ENCODE data around the gene NHLRC1.
"Not testable (repeated sequence)": the region's sequence is repeated elsewhere in the genome, so short reads cannot be mapped to it uniquely, and the experiment has no call there.

NHLRC1 gene

DNA sequence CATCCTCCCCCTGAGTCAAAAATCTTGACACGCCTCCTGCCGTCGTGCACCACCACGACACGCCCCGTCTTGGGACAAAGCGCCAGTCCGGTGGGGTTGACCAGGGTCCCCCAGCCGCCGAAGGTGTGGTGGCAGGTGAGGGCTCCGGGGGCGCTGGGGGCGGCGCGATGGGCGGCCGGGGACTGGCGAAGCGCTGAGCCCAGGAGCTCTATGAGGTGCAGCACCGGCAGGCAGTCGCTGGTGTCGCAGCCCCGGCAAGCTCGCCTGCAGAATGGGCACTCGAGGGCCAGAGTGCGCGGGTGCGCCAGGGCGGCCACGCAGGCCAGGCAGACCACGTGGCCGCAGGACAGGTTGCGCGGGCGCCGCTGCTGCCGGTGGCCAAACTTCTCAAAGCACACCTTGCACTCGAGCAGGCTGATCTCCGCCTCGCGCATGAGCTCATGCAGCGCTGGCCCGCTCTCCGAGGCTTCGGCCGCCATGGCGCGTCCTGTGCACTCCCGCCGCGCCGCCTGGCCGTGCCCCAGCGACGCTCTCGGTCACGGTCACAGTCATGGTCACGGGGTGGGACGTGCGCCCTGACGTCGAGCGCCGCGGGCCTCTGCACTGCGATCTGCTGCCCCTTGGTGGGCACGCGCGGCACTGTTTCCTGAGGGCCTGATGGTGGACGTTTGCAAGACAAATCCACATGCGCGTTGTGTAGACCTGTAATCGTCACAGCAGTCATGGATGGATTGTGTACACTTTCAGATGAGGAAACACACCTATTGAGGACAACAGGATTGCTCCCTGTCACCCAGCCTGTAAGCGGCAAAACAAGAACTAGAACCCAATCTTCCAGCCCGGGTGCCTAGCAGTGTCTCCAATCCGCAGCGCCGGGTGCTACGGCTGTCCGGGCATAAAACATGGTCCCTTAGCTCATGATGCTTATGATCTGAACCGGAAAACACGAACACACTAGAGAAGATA lies at the start of gene NHLRC1:
Gene NHLRC1, minus strand, starts transcription at position 550 of the 966 bp plus-strand sequence. Its CDS starts 71 bp downstream, at position 479.
- DNase-seq: peak; percentile 78 to 83

DNA sequence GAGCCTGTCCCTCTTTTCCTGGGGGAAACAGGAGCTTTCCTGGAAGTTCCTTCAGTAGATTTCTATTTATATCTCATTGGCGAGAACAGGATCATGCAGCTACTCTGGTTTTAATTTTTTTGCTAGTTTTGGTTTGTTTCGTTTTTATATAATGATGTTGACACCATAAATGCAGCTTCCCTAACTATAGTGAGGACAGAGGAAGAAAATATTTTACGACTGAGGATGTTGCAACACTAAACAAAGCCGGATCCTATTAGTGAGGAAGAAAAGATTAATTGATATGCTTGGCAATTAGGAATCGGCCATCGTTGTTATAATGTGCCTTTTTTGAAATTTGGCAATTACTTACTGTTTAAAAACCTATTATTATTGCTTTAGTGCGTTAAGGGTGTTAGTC lies 49.4 kb upstream of the NHLRC1 start:
- DNase-seq: no peak

DNA sequence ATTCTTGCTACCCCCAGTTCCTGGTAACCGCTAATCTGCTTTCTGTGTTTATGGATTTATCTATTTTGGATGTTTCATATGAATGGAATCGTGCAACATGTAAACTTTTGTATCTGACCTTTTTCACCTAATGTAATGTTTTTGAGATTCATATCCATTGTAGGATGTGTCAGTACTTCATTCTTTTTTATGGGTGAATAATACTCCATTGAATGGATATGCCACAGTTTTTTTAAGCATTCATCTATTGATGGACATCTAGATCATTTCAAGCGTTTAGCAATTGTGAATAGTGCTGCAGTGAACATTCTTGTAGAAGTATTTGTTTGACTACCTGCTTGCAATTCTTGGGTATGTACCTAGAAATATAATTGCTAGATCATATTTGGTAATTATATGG lies 45.8 kb upstream of the NHLRC1 start:
- DNase-seq: no peak

DNA sequence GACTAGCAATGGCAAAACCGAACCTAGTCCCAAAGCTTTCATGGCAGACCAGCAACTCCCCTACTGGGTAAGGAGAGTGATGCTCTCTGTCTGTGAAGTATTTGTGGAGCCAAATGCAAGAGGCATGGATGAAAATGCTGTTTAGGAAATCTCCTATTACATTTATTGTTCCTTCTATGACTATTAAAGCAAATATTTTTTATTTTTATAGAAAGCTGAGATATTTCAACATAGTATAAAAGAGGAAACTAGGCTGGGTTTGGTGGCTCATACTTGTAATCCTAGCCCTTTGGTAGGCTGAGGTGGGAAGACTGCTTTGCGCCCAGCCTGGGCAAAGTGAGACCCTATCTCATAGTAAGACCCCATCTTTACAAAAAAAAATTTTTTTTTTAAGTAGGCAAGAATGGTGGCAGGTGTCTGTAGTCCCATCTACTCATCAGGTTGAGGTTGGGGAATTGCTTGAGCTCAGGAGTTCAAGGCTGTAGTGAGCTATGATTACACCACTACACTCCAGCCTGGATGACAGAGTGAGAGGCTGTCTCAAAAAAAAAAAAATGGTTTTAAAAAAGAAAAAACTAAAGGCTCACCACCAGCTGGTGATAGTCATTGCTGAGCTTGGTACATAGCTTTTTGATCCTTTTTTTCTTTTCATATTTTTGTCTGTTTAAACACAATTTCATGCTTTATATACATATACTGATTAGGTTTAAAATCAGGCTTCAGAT lies 44.0 kb upstream of the NHLRC1 start:
- no peak for DNase-seq

DNA sequence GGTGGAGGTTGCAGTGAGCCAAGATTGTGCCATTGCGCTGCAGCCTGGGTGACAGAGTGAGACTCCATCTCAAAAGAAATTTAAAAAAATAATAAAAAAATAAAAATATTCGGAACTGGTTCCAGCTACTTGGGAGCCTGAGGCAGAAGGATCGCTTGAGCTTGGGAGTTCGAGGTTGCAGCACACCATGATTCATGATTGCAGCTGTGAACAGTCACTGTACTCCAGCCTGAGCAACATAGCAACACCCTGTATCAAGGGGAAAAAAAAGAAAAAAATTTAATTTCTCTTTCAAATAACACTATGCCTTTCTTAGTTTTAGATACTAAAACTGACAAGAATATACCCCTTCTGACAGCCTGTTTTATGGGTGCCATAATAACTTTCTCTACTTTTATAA lies 43.3 kb upstream of the NHLRC1 start:
- no peak for DNase-seq

DNA sequence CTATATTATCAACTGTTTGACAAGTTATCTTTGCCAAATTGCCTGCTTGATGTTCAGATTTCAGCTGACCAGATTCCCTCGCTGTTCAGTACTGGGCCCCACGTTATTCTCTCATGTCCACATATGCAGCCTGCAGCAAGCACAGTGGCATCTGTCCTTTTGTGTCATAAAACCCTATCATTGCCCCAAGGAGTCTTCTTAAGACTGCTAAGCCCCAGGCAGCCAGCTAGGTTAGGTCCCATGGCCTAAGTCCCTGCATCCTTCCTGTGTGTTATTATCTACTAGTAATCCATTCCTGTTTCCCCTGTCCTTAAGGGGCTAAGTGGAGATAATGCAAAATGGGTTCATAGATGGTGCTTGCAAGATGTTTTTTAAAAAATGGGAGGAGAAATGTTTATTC lies 39.9 kb upstream of the NHLRC1 start:
- DNase-seq: no peak

DNA sequence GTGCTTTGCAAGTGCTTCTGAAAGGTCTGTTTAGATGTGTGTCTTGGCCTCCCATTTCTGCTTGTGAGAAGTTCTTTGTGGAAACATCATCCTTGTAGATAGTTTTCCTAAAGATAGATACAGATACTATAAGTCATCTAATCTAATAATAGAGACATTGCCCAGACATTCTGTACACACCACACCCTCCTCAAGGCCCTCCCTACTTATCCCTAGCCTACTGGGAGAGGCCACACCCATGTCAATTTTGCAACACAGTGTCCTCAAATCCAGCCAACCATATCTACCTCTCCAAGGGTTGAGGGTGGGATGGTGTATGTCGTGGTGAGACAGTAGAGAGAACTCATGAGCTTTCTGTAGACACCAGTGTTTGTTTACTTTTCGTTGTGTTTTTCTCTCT lies 39.0 kb upstream of the NHLRC1 start:
- DNase-seq: no peak

DNA sequence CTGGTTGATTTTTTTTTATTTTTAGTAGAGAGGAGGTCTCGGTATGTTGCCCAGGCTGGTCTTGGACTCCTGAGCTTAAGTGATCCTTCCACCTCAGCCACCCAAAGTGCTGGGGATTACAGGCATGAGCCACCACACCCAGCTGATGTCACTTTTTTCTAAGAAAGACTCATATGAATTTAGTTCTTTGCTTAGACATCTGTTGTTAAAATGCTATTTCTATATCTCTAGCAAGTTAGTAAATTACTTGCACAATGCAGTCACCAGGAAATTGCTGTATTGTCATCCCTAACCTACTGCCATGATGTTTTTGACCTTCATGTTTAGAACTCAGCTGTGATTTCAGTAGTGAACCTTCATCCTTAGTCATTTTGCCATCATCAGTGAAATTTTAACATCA lies 38.4 kb upstream of the NHLRC1 start:
- no peak for DNase-seq

DNA sequence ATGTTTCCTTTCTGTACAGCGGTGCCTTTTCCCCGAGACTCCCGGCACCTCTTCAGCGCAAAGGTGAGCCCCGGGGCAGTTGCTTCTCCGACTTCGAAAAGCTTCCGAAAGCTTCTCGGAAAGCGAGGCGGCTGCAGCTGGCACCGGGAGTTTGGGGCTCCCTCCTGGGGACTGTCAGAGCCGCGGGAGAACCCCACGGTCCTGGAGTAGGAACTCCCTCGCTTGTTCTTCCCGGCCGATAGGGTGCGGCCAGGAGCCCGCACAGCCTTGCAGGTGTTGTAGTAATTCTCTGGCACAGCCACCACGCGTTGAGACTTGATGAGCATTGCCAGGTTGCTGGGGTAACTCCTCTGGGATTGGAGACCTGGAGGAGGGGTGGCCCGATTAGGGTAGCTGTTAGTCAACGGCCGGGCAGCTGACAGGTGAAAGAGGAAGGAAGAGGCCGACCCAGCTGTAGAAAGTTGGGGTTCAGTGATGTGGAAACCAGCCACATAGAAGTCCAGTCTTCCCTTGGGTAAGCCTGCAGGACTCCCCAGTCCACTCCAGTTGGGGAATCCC lies 33.5 kb upstream of the NHLRC1 start:
- DNase-seq: peak; percentile 49 to 59

DNA sequence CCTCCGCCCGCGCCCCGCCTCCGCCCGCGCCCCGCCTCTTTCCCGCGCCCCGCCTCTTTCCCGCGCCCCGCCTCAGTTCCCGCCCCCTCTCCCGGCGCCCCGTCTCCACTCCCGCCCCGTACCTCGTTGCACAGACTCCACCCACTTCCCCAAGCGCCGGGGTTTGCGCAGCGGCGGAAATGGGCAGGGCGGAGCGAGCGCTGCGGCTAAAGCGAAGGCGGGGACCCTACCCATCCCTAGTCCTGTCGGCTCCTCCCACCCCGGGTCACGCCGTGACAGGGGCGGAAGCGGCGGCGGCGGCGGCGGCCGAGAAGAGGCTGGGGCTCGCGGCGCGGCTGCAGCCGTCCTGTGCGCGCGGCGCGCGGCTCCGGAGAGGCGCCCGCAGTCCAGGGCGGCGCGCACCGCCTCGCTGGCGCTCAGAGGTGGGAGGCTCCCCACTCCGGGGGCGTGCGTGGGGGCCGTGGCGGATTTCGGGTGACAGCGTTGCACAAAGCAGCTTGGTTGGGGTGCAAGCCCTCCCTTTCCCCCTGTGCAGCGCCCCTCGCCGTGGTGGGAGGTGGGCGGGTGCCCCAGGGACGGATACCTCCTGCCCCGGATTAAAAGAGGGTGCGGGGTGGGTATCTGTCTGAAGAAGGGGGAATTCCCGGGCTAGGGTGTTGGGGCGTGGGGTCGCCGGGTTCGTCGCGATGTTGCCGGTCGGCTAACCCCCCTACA lies 32.8 kb upstream of the NHLRC1 start, which contains the start of gene KDM1B:
Gene KDM1B, plus strand, starts transcription at position 273 of the 714 bp plus-strand sequence. CDS start 4,474 bp downstream, outside the sequence.
- peak; percentile 97 to 98 for DNase-seq

DNA sequence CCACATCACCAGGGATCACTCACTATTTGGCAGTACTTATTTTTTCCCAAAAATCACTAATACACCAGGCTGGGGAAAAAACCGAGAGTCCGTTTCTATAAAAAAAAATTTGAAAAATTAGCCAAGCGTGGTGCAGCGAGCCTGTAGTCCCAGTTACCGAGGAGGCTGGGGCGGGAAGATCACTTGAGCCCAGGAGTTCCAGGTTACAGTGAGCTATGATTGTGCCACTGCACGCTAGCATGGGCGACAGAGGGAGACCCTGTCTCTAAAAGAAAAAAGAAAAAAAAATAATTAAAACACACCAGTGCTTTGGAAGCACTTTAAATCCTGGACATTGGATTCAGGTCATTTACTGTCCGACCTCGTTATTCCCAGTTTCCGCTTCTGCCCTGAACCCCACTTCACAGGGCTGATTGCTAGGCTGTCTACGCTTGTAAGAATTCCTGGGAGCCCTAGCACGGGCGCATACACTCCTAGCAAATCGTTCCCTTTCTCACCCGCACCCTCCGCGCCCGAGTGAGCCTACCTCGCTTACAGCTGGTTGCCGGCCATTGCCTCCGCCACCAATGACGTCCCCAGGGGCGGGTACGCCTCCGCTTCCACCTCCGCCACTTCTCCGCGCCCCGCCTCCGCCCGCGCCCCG lies 32.2 kb upstream of the NHLRC1 start, which contains the start of gene TPMT:
Gene TPMT, minus strand, starts transcription at position 571 of the 643 bp plus-strand sequence. CDS start 5,950 bp downstream, outside the sequence.
- no peak for DNase-seq

DNA sequence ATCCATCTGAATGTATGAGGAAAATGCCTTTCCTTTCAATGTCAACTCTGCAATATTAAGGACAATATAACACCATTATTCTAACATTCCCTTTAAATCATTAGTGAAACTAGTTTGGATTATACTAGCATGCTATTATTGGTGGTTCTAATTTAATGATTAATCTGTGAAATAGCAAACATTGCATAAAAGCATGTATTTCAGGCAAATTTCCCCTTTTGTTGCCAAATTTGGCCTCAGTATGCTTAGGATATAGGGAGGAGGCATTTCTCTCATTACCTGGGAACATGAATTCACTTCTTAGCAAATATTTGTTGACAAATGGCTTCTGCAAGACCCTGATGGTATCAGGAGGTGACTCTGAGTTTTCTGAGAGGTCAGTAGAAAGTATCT lies 30.8 kb upstream of the NHLRC1 start:
- no peak for DNase-seq

DNA sequence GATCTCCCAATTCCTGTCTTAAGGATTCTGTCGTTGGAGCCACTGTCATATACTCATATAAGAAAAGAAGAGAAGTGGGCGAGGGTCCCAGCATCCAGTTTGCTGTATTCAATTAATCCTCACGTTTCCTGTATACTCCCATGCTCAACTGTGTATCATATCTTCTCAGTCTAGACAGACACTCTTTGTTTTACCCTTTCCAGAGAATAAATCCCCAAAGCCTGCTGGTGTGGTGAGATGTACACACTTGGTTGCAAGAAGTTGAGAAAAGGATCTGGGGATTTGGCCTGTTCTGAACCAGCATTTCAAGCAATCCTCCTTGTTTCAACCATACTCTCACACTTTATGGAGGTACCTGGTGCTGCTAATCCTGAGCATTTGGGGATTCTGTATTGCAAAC lies 29.3 kb upstream of the NHLRC1 start:
- no peak for DNase-seq

DNA sequence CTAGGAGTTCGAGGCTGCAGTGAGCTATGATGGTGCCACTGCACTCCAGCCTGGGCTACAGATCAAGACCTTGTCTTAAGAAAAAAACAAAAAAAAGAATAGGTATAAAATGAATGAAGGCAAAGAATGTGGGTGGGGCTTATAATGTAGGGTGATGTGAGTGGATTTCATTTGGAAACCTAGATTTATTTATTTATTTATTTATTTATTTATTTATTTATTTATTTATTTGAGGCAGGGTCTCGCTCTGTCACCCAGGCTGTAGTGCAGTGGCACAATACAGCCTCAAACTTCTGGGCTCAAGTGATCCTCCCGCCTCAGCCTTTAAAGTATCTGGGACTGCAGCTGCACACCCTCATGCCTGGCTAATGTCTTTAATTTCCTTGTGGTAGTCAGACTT lies 28.9 kb upstream of the NHLRC1 start:
- not testable (repeated sequence) for DNase-seq

DNA sequence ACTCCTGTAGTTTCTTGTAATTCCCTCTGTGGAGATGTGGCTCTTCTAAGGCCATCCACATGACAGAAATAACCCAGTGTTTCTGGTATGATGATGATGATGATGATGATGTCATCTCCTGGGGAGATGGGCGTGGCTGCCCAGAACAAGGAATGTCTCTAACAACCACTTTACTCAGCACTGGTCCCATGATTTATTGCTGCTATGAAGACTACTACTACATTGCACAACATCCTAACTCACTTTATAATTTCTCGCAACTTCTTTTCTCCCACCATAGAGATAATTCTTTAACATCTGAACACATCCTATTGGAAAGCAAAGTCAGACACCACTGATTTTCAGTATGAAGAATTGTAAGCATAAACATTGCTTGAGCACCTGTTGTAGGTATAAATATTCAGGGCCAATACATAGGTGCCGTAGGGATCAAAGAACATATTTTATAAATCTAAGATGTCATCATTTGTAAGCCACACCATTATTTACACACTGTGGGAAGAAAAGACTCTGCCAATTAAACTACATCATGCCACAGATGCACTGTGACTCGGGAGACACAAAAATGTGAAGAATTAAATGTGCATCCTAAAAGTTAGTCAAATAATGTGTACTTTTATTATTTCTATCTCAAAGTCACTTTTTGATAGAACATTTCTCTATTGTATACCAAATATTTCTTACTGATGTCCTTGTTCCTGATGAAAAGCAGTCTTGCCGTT lies 26.0 kb upstream of the NHLRC1 start:
- no peak for DNase-seq

DNA sequence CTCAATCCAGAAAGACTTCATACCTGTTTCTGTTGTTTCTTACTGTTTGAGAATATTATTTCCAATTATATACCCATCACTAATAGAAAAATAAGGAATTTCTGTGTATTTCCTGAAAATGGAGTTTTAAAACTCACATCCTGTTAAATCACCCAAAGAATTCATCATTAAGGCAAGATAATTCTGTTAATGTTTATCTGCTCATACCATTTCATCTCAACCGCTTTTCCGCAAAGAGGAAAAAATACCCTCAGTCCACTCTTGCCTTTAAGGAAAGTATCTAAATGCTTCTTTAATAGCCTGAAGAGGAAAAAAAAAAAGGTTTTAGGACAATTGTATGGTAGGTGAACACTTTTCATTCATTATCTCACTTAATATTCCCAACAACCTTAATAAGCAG lies 25.1 kb upstream of the NHLRC1 start:
- DNase-seq: no peak

DNA sequence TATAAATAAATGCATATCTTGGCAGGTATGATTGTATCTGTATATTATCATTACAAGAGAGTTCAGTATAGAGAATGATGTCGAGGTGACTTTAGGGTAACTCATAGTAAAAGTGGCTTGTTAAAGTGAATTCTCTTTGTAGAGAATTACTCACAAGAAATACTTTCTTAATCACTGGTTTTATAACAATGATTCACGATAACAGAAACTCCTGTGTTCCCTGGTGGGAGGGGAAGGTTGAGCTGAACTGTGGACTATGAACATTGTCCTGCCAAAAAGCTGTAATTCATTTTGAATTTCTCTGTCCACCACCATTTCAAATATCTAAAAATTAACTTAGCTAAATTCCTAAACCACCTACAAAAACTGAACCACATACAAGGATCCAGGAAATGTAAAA lies 24.7 kb upstream of the NHLRC1 start:
- no peak for DNase-seq

DNA sequence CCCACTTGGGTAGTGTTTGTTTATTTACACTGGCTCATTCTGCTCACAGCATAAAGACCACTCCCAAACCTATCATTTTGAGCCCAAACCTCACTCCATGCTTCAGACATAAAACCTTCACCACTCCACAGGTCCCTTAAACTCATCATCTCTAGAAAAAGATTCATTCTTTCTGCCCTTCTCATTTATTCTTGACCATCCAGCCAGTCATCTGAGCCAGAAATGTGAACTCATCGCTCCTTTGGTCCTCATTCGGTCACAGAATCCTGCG lies 20.0 kb upstream of the NHLRC1 start:
- DNase-seq: no peak

DNA sequence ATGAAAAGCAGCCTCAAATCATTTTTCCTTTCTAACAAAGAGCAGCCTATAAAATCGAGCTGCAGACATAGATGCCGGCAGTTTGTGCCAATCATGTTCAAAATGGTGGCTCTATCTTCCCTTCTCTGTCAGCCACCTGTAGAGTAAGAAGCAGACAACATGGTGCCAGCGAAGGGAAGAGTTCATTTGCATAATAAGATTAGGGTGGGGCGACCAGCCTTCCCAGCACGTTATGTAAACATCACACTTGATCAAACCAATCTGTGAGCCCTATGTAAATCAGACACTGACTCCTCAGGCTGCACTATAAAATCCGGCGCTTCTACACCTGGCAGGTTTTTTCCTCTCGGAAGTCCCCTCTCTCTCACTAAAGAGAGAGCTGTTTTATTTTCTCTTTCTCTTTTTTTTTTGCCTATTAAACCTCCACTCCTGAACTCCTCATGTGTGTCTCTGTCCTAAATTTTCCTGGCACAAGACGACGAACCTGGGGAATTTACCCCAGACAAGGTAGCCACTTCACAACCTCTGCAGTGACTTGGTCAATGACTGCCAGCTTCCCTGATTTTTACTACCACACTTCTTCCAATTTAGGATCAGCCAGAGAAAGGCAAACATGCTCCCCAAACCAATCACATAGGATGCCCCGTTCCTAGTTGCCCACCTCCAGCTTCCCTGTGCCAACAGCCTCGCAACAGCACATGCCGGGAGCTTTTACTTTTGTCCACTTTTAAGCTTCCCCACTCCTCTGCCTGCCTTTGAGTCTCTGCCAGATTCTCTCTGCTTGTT lies 19.5 kb upstream of the NHLRC1 start:
- no peak for DNase-seq

DNA sequence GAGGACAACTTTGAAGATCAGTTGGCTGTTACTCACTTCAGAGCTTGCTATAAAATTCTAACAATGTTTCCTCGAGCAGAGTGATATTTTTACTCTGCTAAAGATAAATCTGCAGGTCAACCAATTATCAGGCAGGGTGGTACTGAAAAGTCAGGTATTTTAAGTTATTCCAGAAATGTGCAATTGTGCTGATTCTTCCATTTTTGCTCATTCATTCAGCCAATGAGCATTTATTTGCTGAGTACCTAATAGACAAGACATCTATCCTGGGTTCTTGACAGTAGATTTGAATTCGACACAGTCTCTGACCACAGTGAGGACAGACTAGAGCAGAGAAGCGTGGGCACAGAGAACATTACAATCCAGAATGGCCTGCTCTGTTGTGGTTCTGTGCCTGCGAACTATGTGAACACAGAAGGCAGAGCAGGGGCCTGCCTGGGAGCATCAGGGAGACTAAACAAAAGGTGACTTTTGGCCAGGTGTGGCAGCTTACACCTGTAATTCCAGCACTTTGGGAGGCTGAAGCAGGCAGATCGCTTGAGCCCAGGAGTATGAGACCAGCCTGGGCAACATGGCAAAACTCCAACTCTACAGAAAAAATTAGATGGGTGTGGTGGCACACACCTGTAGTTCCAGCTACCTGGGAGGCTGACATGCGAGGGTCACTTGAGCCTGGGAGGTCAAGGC lies 17.6 kb upstream of the NHLRC1 start:
- DNase-seq: no peak
